Pancreas (tissue), 10 donors: ENCODE measurements around the gene BUD23. TPM values are rescaled to one million over a fixed set of nuclear protein-coding genes. Genes with fewer than 3 reads are reported as not detected.
A peak's percentile ranks its signal among the peaks of the same experiment; 100 is the strongest.

Source experiments
- ATAC-seq, 4 donors: fragments of 200-7000 bp; cut with Tn5 transposase; one replicate each; pipeline versions ENCODE4 v1.8.0 to v1.9.1; 2020; ENCODE audit warnings: mild to moderate bottlenecking in 4 of 4, moderate library complexity in 4 of 4
- DNase-seq, 6 donors: peaks; one replicate each; pipeline ENCODE4 v3.0.0-alpha.2; 2020
- FAIRE-seq: peaks from 2 replicates; lab custom pipeline; 2012; peaks lifted over from hg19 to GRCh38; lab: Jason Lieb, UNC
- H3K27ac ChIP-seq, 4 donors: fragments of 200-600 bp; sonication (generic); 1 replicate in 3 of 4; 2 replicates in 1 of 4; pipeline versions ENCODE4 v1.5.0 to v1.8.0; 2020
- H3K27me3 ChIP-seq, 4 donors: fragments of 200-600 bp; one replicate each; pipeline ENCODE4 v1.8.0; 2021
- H3K36me3 ChIP-seq, 3 donors: fragments of 200-600 bp; sonication (generic) in 1 of 3; one replicate each; pipeline versions ENCODE4 v1.5.0 to v1.8.0; 2020 to 2021
- H3K4me1 ChIP-seq, 3 donors: fragments of 200-600 bp; one replicate each; pipeline ENCODE4 v1.8.0; 2021
- H3K4me3 ChIP-seq, 4 donors: fragments of 200-600 bp; sonication (generic) in 2 of 4; one replicate each; pipeline versions ENCODE4 v1.5.0 to v1.8.0; 2020 to 2021
- H3K9me3 ChIP-seq, 4 donors: fragments of 200-600 bp; one replicate each; pipeline ENCODE4 v1.8.0; 2021
- WGBS, 2 donors: extraction: QIAGEN DNeasy Blood & Tissue Kit; methylation state at CpG; one replicate each; pipeline ENCODE4 v1.1.7; 2013; 5-methylcytosine and 5-hydroxymethylcytosine counted together
- intact Hi-C, 3 donors: fragments of 100-400 bp; cut with DNase I; formaldehyde crosslinking; loops; one replicate each; pipeline versions ENCODE4 v1.11.1 to v1.14.2; 2022
- polyA plus RNA-seq, 2 donors: library from polyadenylated mRNA; stranded (reverse); fragments of 200-250 nt; gene quantifications; one replicate each; pipeline ENCODE4 v1.2.3, GENCODE V29; 2013
- total RNA-seq, 6 donors: library from RNA; stranded (reverse); fragmentation: NEBNext Ultra II Directional in 4 of 6; extraction: Animal tissue kit (Norgen Biotek cat#: 25700) in 4 of 6; gene quantifications; one replicate each; pipeline versions ENCODE4 v1.2.1 to v1.2.4, GENCODE V29; 2021 to 2023
- TF ChIP-seq, protein P1 (sequence below), 4 donors: fragments of 200-600 bp; sonication (generic) in 3 of 4; IDR thresholded peaks; one replicate each; pipeline versions ENCODE4 v1.5.0 to v1.8.0; 2021; ENCODE audit warnings: antibody characterized with exemption in 4 of 4
- donor health status: healthy with polysubstance abuse.
- donor health status: DM: no; HTN: no; CAD: no; lungs with moderate emphysema.
- donor health status: DM: no; HTN: no; CAD: no.
- donor health status: control.
- donor health status: control.
- donor health status: Bipolar disorder and iron deficiency.
- donor health status: DM: yes; HTN: yes; CAD: no.
- donor health status: DM: no; HTN: no; CAD: no.
- donor health status: DM: no; HTN: no; CAD: no.
- donor health status: DM: yes; HTN: yes; CAD: no.

The BUD23 gene
- total and polyA plus RNA-seq, 8 donors = 26.9 to 62.9 (median 35.7) TPM

DNA sequence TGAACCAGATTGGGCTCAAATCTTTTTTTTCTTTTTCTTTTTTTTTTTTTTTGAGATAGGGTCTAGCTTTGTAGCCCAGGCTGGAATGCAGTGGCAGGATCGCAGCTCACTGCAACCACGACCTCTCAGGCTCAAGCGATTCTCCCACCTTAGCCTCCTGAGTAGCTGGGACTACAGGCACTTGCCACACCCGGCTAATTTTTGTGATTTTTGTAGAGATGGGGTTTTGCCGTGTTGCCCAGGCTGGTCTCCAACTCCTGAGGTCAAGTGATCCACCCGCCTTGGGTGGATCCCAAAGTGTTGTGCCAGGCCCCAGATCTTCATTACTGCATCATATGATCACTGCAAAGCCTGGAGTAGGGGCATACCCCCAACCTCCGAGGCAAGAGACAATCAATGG lies 2.9 kb upstream of the BUD23 start:
- 73 to 79% methylated on average over 7 of the region's 7 CpGs for WGBS, 2 donors
- ATAC-seq = no peak

GRCh38 chr7:73681031-73681430 lies 2.4 kb upstream of the BUD23 start:
- Histone ChIP-seq H3K4me3 (peak overlapping the region in 2 of 4 donors; percentile 95), H3K36me3 (no peaks in the 10 kb centered on the region), H3K27me3 (no peaks in the 10 kb centered on the region), H3K27ac (no peak overlapping the region), H3K9me3 (no peaks in the 10 kb centered on the region), H3K4me1 (peaks cover 8 to 14% (median 12%) of the 10 kb centered on the region in 3 donors)
- whole genome bisulfite sequencing, 2 donors = 70 to 76% methylated on average over 8 of the region's 8 CpGs
- no peak for ATAC-seq
- intact Hi-C loops = no loop called here
- TF ChIP-seq, protein P1, sequence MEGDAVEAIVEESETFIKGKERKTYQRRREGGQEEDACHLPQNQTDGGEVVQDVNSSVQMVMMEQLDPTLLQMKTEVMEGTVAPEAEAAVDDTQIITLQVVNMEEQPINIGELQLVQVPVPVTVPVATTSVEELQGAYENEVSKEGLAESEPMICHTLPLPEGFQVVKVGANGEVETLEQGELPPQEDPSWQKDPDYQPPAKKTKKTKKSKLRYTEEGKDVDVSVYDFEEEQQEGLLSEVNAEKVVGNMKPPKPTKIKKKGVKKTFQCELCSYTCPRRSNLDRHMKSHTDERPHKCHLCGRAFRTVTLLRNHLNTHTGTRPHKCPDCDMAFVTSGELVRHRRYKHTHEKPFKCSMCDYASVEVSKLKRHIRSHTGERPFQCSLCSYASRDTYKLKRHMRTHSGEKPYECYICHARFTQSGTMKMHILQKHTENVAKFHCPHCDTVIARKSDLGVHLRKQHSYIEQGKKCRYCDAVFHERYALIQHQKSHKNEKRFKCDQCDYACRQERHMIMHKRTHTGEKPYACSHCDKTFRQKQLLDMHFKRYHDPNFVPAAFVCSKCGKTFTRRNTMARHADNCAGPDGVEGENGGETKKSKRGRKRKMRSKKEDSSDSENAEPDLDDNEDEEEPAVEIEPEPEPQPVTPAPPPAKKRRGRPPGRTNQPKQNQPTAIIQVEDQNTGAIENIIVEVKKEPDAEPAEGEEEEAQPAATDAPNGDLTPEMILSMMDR (IDR thresholded peaks at IDR 0.05) = no peak
- no peak for FAIRE-seq
- no peak for DNase-seq

More for the DNA sequence above, 2.9 kb upstream of the BUD23 start:
- H3K36me3 ChIP-seq = no peaks in the 10 kb centered on the region
- no peak overlapping the region for H3K27ac ChIP-seq
- intact Hi-C loops = no loop called here
- no peaks in the 10 kb centered on the region for H3K9me3 ChIP-seq
- TF ChIP-seq, protein P1 (IDR thresholded peaks at IDR 0.05) = no peak
- H3K27me3 ChIP-seq = no peaks in the 10 kb centered on the region
- FAIRE-seq (no peak), DNase-seq (peak in 1 of 6 donors; percentile 7)
- no peak overlapping the region for H3K4me3 ChIP-seq
- H3K4me1 ChIP-seq = peaks cover 8 to 14% (median 12%) of the 10 kb centered on the region in 3 donors

- FAIRE-seq (no peak), DNase-seq (peak in 1 of 6 donors; percentile 77), ATAC-seq (peak in 3 of 4 donors; percentile 3 to 13 (median 6))
- H3K27me3 ChIP-seq = no peaks in the 10 kb centered on the region
- no peaks in the 10 kb centered on the region for H3K9me3 ChIP-seq
- intact Hi-C loops = no loop called here
- 1% methylated on average over 31 to 33 of the region's 33 CpGs for WGBS, 2 donors
- TF ChIP-seq, protein P1 (IDR thresholded peaks at IDR 0.05) = no peak
- H3K27ac ChIP-seq = peak overlapping the region; percentile 69 to 92 (median 76)
- peaks cover 8 to 14% (median 12%) of the 10 kb centered on the region in 3 donors for H3K4me1 ChIP-seq
- H3K4me3 ChIP-seq = peak overlapping the region; percentile 91 to 95 (median 95)
- no peaks in the 10 kb centered on the region for H3K36me3 ChIP-seq
Measured at GRCh38 chr7:73682745-73683055, 697 bp upstream of the BUD23 start.

- Histone ChIP-seq H3K27ac (peak overlapping the region; percentile 51 to 92 (median 73)), H3K27me3 (no peaks in the 10 kb centered on the region), H3K36me3 (peaks cover 0 to 5% (median 0%) of the 10 kb centered on the region in 3 donors), H3K4me1 (peaks cover 8 to 14% (median 12%) of the 10 kb centered on the region in 3 donors), H3K4me3 (peak overlapping the region; percentile 91 to 95 (median 95)), H3K9me3 (no peaks in the 10 kb centered on the region)
- FAIRE-seq (no peak), DNase-seq (no peak), ATAC-seq (peak in 3 of 4 donors; percentile 6 to 15 (median 7))
- 20 to 21% methylated on average over 58 of the region's 58 CpGs for WGBS, 2 donors
- intact Hi-C loops = no loop called here
- TF ChIP-seq, protein P1 (IDR thresholded peaks at IDR 0.05) = no peak
Measured at GRCh38 chr7:73683788-73684693, 644 bp downstream of the BUD23 start.

GRCh38 chr7:73685311-73685710 lies 1.9 kb downstream of the BUD23 start:
- no peaks in the 10 kb centered on the region for H3K9me3 ChIP-seq
- TF ChIP-seq, protein P1 (IDR thresholded peaks at IDR 0.05) = no peak
- no peak overlapping the region for H3K4me3 ChIP-seq
- no peak for DNase-seq
- no peak for FAIRE-seq
- H3K27me3 ChIP-seq = no peaks in the 10 kb centered on the region
- H3K36me3 ChIP-seq = peaks cover 0 to 5% (median 0%) of the 10 kb centered on the region in 3 donors
- ATAC-seq = no peak
- no peak overlapping the region for H3K27ac ChIP-seq
- intact Hi-C loops = no loop called here
- WGBS, 2 donors = 94 to 96% methylated on average over 18 of the region's 18 CpGs
- peaks cover 8 to 14% (median 10%) of the 10 kb centered on the region in 3 donors for H3K4me1 ChIP-seq
